Upper lobe of left lung (tissue), 4 donors: ENCODE results near the gene WSB1.

Source experiments
- EP300 ChIP-seq, 4 donors: sonication (generic); formaldehyde crosslinking; IDR thresholded peaks; one replicate each; pipeline ENCODE4 v1.5.1; 2017; ENCODE audit warnings: antibody characterized with exemption in 4 of 4, control low read depth in 2 of 4
- TF ChIP-seq, protein P1 (sequence below), 6 experiments: fragments of 450-650 bp in 4 of 6; fragments of 200-600 bp in 2 of 6; sonication (generic) in 2 of 6; IDR thresholded peaks; one replicate each; pipeline ENCODE4 v1.5.1; 2016 to 2019; ENCODE audit warnings: antibody characterized with exemption in 6 of 6

DNA sequence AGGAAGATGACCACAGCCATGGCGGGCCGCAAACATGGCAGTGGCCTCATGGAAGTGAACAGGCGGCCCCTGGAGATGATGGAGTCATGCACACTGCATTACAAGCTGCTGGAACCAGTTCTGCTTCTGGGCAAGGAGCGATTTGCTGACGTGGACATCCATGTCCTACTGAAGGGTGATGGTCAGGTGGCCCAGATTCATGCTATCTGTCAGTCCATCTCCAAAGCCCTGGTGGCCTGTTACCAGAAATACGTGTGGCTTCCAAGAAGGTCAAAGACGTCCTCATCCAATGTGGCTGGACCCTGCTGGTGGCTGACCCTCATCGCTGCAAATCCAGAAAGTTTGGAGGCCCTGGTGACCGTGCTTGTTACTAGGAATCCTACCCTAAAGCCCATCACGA, 13.4 kb upstream of the WSB1 start:
- TF ChIP-seq, protein P1, sequence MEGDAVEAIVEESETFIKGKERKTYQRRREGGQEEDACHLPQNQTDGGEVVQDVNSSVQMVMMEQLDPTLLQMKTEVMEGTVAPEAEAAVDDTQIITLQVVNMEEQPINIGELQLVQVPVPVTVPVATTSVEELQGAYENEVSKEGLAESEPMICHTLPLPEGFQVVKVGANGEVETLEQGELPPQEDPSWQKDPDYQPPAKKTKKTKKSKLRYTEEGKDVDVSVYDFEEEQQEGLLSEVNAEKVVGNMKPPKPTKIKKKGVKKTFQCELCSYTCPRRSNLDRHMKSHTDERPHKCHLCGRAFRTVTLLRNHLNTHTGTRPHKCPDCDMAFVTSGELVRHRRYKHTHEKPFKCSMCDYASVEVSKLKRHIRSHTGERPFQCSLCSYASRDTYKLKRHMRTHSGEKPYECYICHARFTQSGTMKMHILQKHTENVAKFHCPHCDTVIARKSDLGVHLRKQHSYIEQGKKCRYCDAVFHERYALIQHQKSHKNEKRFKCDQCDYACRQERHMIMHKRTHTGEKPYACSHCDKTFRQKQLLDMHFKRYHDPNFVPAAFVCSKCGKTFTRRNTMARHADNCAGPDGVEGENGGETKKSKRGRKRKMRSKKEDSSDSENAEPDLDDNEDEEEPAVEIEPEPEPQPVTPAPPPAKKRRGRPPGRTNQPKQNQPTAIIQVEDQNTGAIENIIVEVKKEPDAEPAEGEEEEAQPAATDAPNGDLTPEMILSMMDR (IDR thresholded peaks at IDR 0.05) = no peak
- TF ChIP-seq EP300 (IDR thresholded peaks at IDR 0.05) = no peak
